GM13976 (cell line): ENCODE results near the gene PRPF18.

Experiments
- DNase-seq: peaks from one replicate; pipeline ENCODE4 v3.0.0; 2012; ENCODE audit warnings: low spot score
- CTCF ChIP-seq: IDR thresholded peaks from 2 replicates; pipeline ENCODE4 v1.5.1; 2012; ENCODE audit warnings: borderline replicate concordance, mild to moderate bottlenecking; ENCODE audit not compliant: insufficient read depth; ENCODE audit errors: extremely low read depth, missing control alignments, control extremely low read depth
- in situ Hi-C: fragments of 300-500 bp; cut with MboI; formaldehyde crosslinking; loops from one replicate; pipeline ENCODE4 v1.12.0; 2022; ENCODE audit warnings: low sequenced_read_pairs, mixed read lengths, inconsistent platforms; ENCODE audit not compliant: unreplicated experiment

The PRPF18 gene

GRCh38 chr10:13614530-13615332, 28.0 kb downstream of the PRPF18 start:
- TF ChIP-seq CTCF = no peak
- in situ Hi-C loops = no loop called here
- no peak for DNase-seq

- TF ChIP-seq CTCF = no peak
- in situ Hi-C loops = no loop called here
- DNase-seq = no peak
Measured at GRCh38 chr10:13615650-13616300, 29.0 kb downstream of the PRPF18 start.

GRCh38 chr10:13617116-13617515, 30.4 kb downstream of the PRPF18 start:
- TF ChIP-seq CTCF = no peak
- in situ Hi-C loops = no loop called here

GRCh38 chr10:13621931-13622330, 35.2 kb downstream of the PRPF18 start:
- DNase-seq = no peak
- in situ Hi-C loops = no loop called here
- no peak for TF ChIP-seq CTCF

More at GRCh38 chr10:13617116-13617515, 30.4 kb downstream of the PRPF18 start:
- DNase-seq = no peak

- DNase-seq = no peak
- in situ Hi-C loops = no loop called here
- no peak for TF ChIP-seq CTCF
Measured at GRCh38 chr10:13624630-13625029, 37.9 kb downstream of the PRPF18 start.

- TF ChIP-seq CTCF = no peak
- in situ Hi-C loops = no loop called here
- DNase-seq = no peak
Measured at GRCh38 chr10:13627459-13628310, 40.9 kb downstream of the PRPF18 start.
